Neural progenitor cell (in vitro differentiated cells): ENCODE measurements around the gene ATP5MK.

Experiments used
- EZH2 ChIP-seq: fragments of 200-600 bp; sonication (generic); IDR thresholded peaks from 2 replicates; pipeline ENCODE4 v1.6.1; 2017; ENCODE audit warnings: antibody characterized with exemption, mild to moderate bottlenecking, moderate library complexity
- EZH2phosphoT487 ChIP-seq: fragments of 200-600 bp; sonication (generic); IDR thresholded peaks from 2 replicates; pipeline ENCODE4 v1.6.1; 2017; ENCODE audit warnings: antibody characterized with exemption
- TF ChIP-seq, protein P1 (sequence below): fragments of 200-600 bp; sonication (generic); IDR thresholded peaks from 2 replicates; pipeline ENCODE4 v1.5.1; 2017; ENCODE audit warnings: antibody characterized with exemption, mild to moderate bottlenecking

GRCh38 chr10:103442031-103442461 lies 45.8 kb upstream of the ATP5MK start:
- TF ChIP-seq, protein P1, sequence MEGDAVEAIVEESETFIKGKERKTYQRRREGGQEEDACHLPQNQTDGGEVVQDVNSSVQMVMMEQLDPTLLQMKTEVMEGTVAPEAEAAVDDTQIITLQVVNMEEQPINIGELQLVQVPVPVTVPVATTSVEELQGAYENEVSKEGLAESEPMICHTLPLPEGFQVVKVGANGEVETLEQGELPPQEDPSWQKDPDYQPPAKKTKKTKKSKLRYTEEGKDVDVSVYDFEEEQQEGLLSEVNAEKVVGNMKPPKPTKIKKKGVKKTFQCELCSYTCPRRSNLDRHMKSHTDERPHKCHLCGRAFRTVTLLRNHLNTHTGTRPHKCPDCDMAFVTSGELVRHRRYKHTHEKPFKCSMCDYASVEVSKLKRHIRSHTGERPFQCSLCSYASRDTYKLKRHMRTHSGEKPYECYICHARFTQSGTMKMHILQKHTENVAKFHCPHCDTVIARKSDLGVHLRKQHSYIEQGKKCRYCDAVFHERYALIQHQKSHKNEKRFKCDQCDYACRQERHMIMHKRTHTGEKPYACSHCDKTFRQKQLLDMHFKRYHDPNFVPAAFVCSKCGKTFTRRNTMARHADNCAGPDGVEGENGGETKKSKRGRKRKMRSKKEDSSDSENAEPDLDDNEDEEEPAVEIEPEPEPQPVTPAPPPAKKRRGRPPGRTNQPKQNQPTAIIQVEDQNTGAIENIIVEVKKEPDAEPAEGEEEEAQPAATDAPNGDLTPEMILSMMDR = no peak
- TF ChIP-seq EZH2phosphoT487 = no peak
- TF ChIP-seq EZH2 = no peak
